PC-9 (cell line): Measurements from ENCODE around the gene MICOS13. TPM values are rescaled to one million over a fixed set of nuclear protein-coding genes. Genes with fewer than 3 reads are reported as not detected.
"Not testable (repeated sequence)": the region's sequence is repeated elsewhere in the genome, so short reads cannot be mapped to it uniquely, and the experiment has no call there.

Experiments used
- BruUV-seq: library from RNA; stranded (reverse); fragments of 400-500 nt; replicated peaks from 2 replicates; lab custom pipeline; 2021; lab: Mats Ljungman, UMichigan
- CTCF ChIA-PET: fragments of 300-600 bp; sonication (Branson Sonifier 250); formaldehyde crosslinking; loops from one replicate; lab custom pipeline; 2022; ENCODE audit warnings: antibody characterized with exemption; lab: Charles Lee
- POLR2A ChIA-PET: fragments of 300-600 bp; sonication (Branson Sonifier 250); formaldehyde crosslinking; loops from one replicate; lab custom pipeline; 2022; ENCODE audit warnings: antibody characterized with exemption; ENCODE audit not compliant: unreplicated experiment; lab: Charles Lee
- DNase-seq, 2 experiments: peaks; one replicate each; pipeline versions ENCODE4 v3.0.0 to v3.0.0-alpha.2; 2015 to 2022; ENCODE audit warnings: mixed read lengths in 1 of 2
- H2AFZ ChIP-seq: fragments of 200-600 bp; sonication (generic); 2 replicates; pipeline ENCODE4 v1.8.1; 2017; ENCODE audit warnings: antibody characterized with exemption
- H3F3A ChIP-seq: fragments of 200-600 bp; sonication (generic); 2 replicates; pipeline ENCODE4 v1.8.1; 2017; ENCODE audit warnings: antibody characterized with exemption, mild to moderate bottlenecking, low read depth; ENCODE audit not compliant: insufficient read depth
- H3K27ac ChIP-seq: fragments of 200-600 bp; sonication (generic); 2 replicates; pipeline ENCODE4 v1.6.1; 2016; ENCODE audit warnings: mixed run types
- H3K27me3 ChIP-seq: fragments of 200-600 bp; sonication (generic); 2 replicates; pipeline ENCODE4 v1.6.1; 2016; ENCODE audit warnings: low read depth, mixed run types; ENCODE audit not compliant: insufficient read depth
- H3K36me3 ChIP-seq: fragments of 200-600 bp; sonication (generic); 2 replicates; pipeline ENCODE4 v1.6.1; 2016; ENCODE audit warnings: low read depth, mixed run types
- H3K4me1 ChIP-seq: fragments of 200-600 bp; sonication (generic); replicated peaks from 2 replicates; pipeline ENCODE4 v1.6.1; 2016; ENCODE audit warnings: mixed run types; ENCODE audit not compliant: insufficient read depth
- H3K4me2 ChIP-seq: fragments of 200-600 bp; sonication (generic); 2 replicates; pipeline ENCODE4 v1.6.1; 2017; ENCODE audit warnings: mixed run types
- H3K4me3 ChIP-seq: fragments of 200-600 bp; sonication (generic); 2 replicates; pipeline ENCODE4 v1.6.1; 2016; ENCODE audit warnings: mixed run types
- H3K79me2 ChIP-seq: fragments of 200-600 bp; sonication (generic); 2 replicates; pipeline ENCODE4 v1.6.1; 2017; ENCODE audit warnings: low read depth, mixed run types
- H3K9me2 ChIP-seq: fragments of 200-600 bp; sonication (generic); 2 replicates; pipeline ENCODE4 v1.8.1; 2017; ENCODE audit warnings: mild to moderate bottlenecking; ENCODE audit not compliant: insufficient read depth
- H3K9me3 ChIP-seq: fragments of 200-600 bp; sonication (generic); 2 replicates; pipeline ENCODE4 v1.8.1; 2016; ENCODE audit warnings: low read depth; ENCODE audit not compliant: insufficient read depth
- H4K20me1 ChIP-seq: fragments of 200-600 bp; sonication (generic); 2 replicates; pipeline ENCODE4 v1.8.1; 2017; ENCODE audit not compliant: insufficient read depth
- CTCF ChIP-seq: fragments of 200-600 bp; sonication (generic); conservative IDR thresholded peaks from 2 replicates; pipeline ENCODE4 v1.6.1; 2017; ENCODE audit warnings: mixed run types, antibody characterized with exemption, mild to moderate bottlenecking, moderate library complexity
- EZH2 ChIP-seq: fragments of 200-600 bp; sonication (generic); IDR thresholded peaks from 2 replicates; pipeline ENCODE4 v1.8.0; 2017; ENCODE audit warnings: antibody characterized with exemption, low read depth
- intact Hi-C: fragments of 100-400 bp; cut with micrococcal nuclease; formaldehyde crosslinking; loops from one replicate; pipeline ENCODE4 v1.10.0; 2022; ENCODE audit not compliant: unreplicated experiment
- total RNA-seq: library from RNA; stranded (reverse); gene quantifications from 2 replicates; pipeline ENCODE4 v1.2.3, GENCODE V29; 2021

Gene MICOS13
- total RNA-seq, 1 experiment from 2014 or later: 34.7 TPM

GRCh38 chr19:5691822-5692722, 11.8 kb upstream of the MICOS13 start:
- no peaks in the 10 kb centered on the region for H3K4me1 ChIP-seq
- BruUV-seq: no TSS peak
- no peaks in the 10 kb centered on the region for H3K27me3 ChIP-seq
- H3K36me3 ChIP-seq: 0 out of 2 replicates have a peak, but pooled peaks cover 9% of the 10 kb centered on the region
- CTCF ChIA-PET: no interaction called here
- peak overlapping the region; percentile 29; the same call in 1 of the 2 replicates for H3K27ac ChIP-seq
- TF ChIP-seq EZH2: no peak
- no peak for DNase-seq
- H3K4me2 ChIP-seq: peak overlapping the region; percentile 71
- no peaks in the 10 kb centered on the region for H3K9me2 ChIP-seq
- POLR2A ChIA-PET: no interaction called here
- H4K20me1 ChIP-seq: peaks cover 37% of the 10 kb centered on the region
- peak overlapping the region; percentile 90 for H3K4me3 ChIP-seq
- H3F3A ChIP-seq: peaks cover 34% of the 10 kb centered on the region
- H3K79me2 ChIP-seq: peaks cover 37% of the 10 kb centered on the region
- intact Hi-C loops: no loop called here
- H2AFZ ChIP-seq: no peak overlapping the region
- no peaks in the 10 kb centered on the region for H3K9me3 ChIP-seq

GRCh38 chr19:5690955-5691821, 10.9 kb upstream of the MICOS13 start:
- H2AFZ ChIP-seq: no peak overlapping the region
- no TSS peak for BruUV-seq
- intact Hi-C loops: no loop called here
- no peaks in the 10 kb centered on the region for H3K27me3 ChIP-seq
- no peaks in the 10 kb centered on the region for H3K9me3 ChIP-seq
- peak overlapping the region; percentile 71 for H3K4me2 ChIP-seq
- ChIA-PET CTCF (interaction anchor here (0.6 kb wide), 1 partner anchor 112 kb away, joined by 5 read pairs; no protein-coding TSS in a partner anchor), POLR2A (no interaction called here)
- peaks cover 34% of the 10 kb centered on the region for H3F3A ChIP-seq
- peak overlapping the region; percentile 90 for H3K4me3 ChIP-seq
- DNase-seq: peak in 1 of 2 experiments; percentile 47
- H3K27ac ChIP-seq: peak overlapping the region; percentile 94
- H4K20me1 ChIP-seq: peaks cover 37% of the 10 kb centered on the region
- H3K4me1 ChIP-seq: no peaks in the 10 kb centered on the region
- 0 out of 2 replicates have a peak, but pooled peaks cover 9% of the 10 kb centered on the region for H3K36me3 ChIP-seq
- H3K79me2 ChIP-seq: peaks cover 37% of the 10 kb centered on the region
- no peaks in the 10 kb centered on the region for H3K9me2 ChIP-seq
- TF ChIP-seq EZH2 (no peak), CTCF (no peak)

DNA sequence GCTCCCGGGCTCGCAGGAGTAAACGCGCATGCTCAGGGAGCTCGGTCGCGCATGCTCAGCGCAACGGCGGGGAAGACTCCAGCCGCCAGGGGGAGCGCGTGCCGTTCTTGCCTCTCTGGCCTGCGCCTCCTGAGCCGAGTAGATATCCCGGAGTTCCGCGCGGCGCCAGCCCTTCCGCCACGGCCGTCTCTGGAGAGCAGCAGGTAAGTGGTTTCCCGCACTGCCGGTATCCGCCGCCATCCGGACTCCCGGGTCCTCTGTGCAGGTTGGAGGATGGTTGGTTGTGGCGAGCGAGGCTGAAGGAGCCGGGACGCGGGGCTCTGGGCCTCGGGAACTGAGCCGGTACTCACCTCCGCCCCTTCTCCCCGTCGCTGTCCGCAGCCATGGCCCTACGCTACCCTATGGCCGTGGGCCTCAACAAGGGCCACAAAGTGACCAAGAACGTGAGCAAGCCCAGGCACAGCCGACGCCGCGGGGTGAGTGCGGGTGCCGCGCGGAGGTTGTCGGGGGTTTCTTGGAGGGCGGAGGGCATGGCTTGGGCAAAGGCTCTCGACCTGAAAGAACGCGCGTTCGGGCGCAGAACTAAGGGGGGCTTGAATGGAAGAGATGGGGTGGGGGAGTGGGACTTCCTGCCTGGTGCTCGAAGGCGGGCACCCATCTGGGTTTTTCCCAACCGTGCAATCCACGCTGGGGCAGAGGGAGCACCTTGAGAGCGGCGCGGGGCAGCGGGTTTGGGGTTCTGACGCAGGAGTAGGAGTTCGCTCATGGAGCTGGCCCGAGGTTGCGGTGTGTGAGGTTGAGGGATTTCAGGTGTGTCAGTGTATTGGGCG, 10.0 kb upstream of the MICOS13 start, which contains the start of gene RPL36:
TSS of gene RPL36 (plus strand) at position 171 of the 830 bp plus-strand sequence. CDS start at position 384, 213 bp downstream.
- peak; percentile 79 for TF ChIP-seq CTCF
- no peak for TF ChIP-seq EZH2
- peak within 1 kb of the TSS; percentile 94 for H3K27ac ChIP-seq
- intact Hi-C loops: no loop called here
- CTCF ChIA-PET: interaction anchor here (0.5 to 1.0 kb wide), 4 partner anchors 69 to 949 kb away, joined by 3 to 5 read pairs (median 3); no protein-coding TSS in a partner anchor
- H3K4me2 ChIP-seq: peak within 1 kb of the TSS; percentile 76
- peak within 1 kb of the TSS; percentile 90 for H3K4me3 ChIP-seq
- POLR2A ChIA-PET: interaction anchor here (0.6 to 0.7 kb wide), 3 partner anchors 11 to 30 kb away, joined by 3 to 4 read pairs (median 3); partner anchors contain the start of genes CATSPERD and LONP1
- H4K20me1 ChIP-seq: peaks cover 36% of the 10 kb centered on the region
- H3F3A ChIP-seq: peaks cover 34% of the 10 kb centered on the region
- H3K27me3 ChIP-seq: no peaks in the 10 kb centered on the region
- DNase-seq: peak; percentile 80 to 96
- no peaks in the 10 kb centered on the region for H3K9me2 ChIP-seq
- TSS peak; percentile 73 for BruUV-seq
- H2AFZ ChIP-seq: peak within 1 kb of the TSS; percentile 84
- 0 out of 2 replicates have a peak, but pooled peaks cover 9% of the 10 kb centered on the region for H3K36me3 ChIP-seq
- peaks cover 37% of the 10 kb centered on the region for H3K79me2 ChIP-seq
- no peaks in the 10 kb centered on the region for H3K9me3 ChIP-seq
- no peaks in the 10 kb centered on the region for H3K4me1 ChIP-seq

DNA sequence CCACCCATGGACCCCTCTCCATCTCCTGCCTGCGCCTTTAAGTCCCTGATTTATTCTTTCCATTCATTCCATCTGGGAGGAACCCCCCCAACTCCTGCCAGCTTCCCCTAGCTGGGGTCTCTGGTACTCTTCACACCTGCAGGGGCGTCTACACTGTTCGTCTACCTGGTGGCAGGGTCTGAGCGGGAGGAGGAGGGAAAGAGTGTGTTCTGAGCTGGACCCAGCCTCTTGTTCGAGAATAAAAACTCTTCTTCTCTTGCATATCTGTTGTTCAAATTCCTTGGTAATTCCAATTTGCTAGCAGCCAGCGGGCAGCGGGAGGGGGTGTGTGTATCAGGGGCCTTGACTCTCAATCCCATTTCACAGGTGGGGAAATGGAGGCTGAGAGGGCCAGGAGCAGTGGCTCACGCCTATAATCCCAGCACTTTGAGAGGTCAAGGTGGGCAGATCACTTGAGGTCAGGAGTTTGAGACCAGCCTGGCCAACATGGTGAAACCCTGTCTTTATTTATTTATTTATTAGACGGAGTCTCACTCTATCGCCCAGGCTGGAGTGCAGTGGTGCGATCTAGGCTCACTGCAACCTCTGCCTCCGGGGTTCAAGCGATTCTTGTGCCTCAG, 8.1 kb upstream of the MICOS13 start:
- CTCF ChIA-PET: interaction anchor here (0.6 kb wide), 1 partner anchor 152 kb away, joined by 14 read pairs; no protein-coding TSS in a partner anchor
- H3K27me3 ChIP-seq, H3K4me2 ChIP-seq, POLR2A ChIA-PET, H2AFZ ChIP-seq, BruUV-seq, DNase-seq, intact Hi-C loops, H3K4me3 ChIP-seq, H3K9me3 ChIP-seq, H3K9me2 ChIP-seq, H3K4me1 ChIP-seq, H3K36me3 ChIP-seq, H3K27ac ChIP-seq: not testable (repeated sequence)
- Histone ChIP-seq H3K79me2 (peaks cover 33% of the 10 kb centered on the region), H3F3A (peaks cover 22% of the 10 kb centered on the region), H4K20me1 (peaks cover 20% of the 10 kb centered on the region)
